NCI-H2171 treated with DMSO at 0.1 percent for 48 hours (cell line): Measurements from ENCODE around the gene PPARG.
"Not testable (repeated sequence)": the region's sequence is repeated elsewhere in the genome, so short reads cannot be mapped to it uniquely, and the experiment has no call there.

Experiments
- DNase-seq: peaks from one replicate; lab custom pipeline; 2025; lab: John Stamatoyannopoulos, UW

PPARG gene

DNA sequence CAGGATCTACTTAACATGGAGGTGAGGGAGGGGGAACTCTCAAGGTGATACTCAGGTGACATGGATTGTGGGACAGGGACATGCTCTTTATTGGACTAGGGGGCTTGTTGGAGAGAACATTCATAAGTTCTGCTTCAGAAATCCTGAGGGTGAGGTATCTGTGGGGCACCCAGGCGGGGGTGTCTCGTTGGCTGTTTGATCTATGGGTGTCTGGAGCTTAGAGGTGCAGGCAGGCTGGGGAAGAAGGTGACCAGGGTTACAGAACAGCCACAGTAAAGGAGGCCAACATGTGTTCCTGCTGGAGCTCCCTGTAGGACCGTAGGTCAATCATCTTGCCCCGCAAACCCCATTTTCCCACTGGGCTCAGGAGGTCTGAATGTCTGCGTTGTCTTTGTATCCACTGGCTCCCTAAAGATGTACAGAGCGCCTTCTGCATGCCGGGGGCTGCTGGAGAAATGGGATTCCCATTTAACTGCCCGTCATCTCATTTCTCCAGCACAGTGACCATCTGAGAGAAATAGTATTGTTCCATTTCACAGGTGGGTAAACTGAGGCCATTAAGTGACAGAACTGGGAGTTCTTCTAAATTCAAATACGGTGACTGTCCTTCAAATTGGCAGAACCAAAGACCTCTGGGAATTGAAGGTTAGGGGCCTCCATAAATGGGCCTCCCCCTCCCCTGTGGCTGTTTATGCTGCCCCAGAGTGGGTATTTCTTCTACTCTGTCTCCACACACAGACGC lies 155.1 kb downstream of the PPARG start:
- no peak for DNase-seq

DNA sequence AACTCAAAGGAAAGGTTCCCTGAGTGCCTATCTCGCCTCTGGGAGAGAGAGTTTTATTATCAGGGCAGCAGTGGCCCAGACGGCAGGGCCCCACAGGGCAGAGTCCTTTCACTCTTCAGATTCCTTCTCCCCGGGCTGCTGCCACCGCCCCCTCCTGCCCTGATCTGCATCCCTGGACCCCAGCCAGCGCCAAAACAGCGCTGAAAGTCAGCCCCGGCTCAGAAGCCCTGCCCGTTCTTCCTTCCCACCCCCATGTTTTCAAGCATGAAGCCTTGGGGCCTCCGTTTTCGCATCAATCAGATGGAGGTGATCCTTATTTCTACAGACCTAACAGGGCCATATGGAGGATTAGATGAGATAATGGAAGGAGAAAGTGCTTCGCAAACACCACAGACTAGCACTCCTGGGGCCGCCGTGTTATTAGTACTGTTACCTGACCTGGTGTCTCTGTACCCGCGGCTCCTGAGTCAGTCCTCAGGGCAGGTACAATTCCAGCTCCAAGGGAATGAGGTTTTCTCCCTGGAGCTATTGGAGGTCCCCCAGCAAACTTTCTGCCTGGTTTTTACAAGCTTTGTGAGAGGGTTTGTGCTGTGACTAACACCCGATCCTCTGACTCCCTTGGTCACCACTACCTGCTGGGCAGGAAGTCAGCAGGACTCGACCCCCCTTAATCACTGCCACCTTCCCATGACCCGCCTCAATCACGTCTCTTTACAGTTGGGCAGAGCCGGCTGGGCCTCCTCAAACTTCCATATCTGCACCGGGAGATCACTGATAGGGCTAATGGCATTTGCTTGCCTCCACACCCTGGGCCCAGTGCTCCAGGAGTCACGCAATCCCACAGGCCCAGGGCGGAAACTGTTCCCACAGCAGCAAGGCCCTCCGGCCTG lies 156.0 kb downstream of the PPARG start:
- DNase-seq, result no peak

DNA sequence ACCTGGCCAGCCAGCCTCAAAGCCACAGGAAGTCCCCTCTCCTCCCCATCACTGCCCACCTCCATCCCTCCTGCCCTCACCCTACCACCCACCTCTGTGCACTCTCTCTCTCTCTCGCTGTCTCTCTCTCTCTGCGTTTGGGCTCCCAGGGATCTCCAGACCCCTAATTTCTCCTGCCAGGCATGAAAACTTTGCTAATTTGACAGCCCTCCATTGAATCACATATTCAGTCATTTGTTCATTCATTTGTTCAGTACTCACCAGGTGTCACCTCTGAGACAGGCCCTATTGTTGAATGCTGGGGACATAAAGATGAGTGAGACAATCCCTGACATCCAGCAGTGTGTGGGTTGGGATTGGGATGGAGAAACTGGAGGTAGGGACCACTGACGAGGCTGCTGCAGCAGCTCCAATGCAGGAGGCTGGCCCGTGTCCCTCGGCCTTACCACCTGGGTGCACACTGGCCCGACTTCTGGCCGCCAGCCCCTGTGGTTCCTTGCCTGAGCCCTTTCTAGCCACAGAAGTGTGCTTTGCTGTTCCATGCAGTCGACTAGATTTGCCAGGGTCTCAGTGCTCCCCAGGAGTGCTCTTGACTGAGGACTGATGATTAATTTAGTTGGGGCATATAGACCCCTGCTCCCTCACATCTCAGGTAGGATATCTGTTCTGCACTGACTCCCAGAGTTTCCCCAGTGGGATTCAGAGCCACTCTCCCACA lies 156.8 kb downstream of the PPARG start:
- DNase-seq, result no peak

DNA sequence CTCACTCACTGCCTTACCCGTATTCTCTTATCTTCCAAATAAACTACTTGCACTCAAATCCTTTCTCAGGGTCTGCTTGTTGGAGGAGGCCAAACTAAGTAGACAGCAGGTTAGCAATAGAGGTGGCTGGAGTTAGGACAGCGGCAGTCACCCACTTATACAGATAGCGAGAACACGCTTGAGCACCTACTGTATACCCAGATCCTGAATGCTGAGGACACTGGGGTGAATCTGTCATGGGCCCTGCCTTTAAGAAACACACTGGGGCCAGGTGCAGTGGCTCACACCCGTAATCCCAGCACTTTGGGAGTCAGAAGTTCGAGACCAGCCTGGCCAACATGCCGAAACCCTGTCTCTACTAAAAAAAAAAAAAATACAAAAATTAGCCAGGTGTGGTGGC lies 157.4 kb downstream of the PPARG start:
- no peak for DNase-seq

DNA sequence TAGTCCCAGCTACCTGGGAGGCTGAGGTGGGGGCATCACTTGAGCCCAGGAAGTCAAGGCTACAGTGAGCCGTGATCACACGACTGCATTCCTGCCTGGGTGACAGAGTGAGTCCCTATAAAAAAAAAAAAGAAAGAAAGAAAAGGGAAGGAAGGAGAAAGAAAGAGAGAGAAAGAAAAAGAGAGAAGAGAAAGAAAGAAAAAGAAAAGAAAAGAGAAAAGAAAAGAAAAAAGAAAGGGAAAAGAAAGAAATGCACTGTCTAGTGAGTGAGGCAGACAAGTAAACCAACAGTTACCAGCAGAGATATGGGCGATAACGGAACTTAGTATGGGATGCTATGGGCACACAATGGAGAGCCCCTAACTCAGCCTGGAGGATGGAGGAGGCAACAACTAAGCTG lies 158.2 kb downstream of the PPARG start:
- DNase-seq, result no peak

DNA sequence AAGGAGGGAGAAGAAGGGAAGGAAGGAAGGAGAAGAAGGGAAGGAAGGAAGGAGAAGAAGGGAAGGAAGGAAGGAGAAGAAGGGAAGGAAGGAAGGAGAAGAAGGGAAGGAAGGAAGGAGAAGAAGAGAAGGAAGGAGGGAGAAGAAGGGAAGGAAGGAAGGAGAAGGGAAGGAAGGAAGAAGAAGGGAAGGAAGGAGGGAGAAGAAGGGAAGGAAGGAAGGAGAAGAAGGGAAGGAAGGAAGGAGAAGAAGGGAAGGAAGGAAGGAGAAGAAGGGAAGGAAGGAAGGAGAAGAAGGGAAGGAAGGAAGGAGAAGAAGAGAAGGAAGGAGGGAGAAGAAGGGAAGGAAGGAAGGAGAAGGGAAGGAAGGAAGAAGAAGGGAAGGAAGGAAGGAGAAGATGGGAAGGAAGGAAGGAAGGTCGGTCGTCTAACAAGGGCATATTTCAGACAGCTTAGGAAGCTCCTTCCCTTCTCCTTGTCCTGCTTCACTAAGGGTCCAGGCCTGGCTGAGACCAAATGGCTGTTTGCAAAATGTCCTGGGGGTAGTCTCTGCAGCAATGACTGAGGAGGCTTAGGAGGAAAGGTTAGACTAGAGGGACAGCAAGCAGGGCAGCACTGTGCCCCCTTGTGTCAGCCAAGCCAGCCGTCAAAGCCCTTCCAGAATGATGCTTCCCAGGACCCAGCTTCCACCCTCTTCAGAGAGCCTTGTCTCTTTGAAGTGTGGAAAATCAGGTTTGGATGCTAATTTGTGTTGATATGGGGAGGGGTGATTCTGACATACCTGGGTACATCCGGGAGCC lies 159.7 kb downstream of the PPARG start:
- not testable (repeated sequence) for DNase-seq

DNA sequence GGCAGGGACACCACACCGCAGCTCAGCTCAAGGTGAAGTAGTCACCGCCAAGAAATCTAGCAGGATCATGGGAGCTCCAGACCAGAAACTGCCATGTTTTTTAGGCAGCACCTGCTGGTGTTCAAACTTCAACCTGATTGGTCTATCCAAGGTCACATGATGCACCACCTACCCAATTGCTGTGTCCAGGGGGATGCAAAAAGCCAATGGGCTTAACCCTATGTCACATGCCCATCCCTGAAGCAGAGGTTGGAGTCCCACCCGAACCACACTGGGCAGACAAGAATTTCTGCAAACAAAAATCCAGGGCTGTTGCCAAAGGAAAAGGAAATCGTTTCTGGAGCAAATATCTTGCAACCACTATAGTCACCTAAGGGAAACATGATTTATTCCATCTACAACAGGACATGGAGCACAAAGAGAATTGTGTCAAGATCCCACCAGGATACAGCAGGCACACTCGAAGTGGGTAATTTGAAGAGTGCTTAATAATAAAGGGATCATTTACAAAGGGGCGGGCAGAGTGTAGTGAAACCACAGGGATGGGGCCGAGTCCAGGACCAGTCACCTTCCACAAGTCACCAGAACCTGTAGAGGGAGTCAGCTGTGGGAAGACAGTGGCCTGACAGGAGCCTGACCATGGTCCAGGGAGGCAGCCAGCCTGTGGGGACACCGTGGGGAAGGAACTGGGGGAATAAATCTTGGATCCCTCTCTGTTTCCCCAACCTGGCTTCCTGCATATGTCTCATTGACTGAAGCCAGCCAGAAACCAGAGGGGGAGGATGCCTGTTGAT lies 161.2 kb downstream of the PPARG start:
- DNase-seq, result no peak

DNA sequence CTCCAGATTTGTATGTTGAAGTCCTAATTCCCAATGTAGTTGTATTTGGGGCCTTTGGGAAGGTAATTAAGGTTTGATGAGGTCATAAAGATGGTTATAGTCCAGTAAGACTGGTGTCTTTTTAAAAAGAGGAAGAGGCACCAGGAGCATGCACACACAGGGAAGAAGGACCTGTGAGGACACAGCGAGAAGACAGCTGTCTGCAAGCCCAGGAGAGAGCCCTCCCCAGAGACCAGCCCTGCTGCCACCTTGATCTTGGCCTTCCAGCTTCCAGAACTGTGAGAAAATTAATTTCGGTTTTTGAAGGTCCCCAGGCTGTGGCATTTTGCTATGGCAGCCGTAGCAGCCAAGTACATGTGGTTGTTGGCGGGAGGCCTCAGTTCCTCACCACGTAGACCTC lies 162.6 kb downstream of the PPARG start:
- no peak for DNase-seq

DNA sequence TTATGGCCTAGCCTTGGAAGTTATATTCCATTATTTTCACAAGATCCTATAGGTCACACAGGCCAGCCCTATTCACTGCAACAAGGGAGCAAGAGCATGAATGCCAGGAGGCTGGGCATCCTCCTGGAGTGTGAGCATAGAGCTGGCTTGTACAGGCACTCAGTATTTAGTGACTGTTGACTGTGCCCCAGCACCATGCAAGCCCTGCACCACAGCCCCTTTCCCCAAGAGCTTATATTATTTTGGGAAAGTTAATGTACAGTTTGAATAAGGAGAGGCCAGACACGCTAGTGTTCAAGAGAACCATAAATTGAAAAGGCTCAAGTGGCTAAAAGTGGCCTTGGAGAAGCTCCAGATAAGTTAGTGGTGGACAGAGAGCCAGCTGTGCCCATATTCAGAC lies 163.1 kb downstream of the PPARG start:
- no peak for DNase-seq

DNA sequence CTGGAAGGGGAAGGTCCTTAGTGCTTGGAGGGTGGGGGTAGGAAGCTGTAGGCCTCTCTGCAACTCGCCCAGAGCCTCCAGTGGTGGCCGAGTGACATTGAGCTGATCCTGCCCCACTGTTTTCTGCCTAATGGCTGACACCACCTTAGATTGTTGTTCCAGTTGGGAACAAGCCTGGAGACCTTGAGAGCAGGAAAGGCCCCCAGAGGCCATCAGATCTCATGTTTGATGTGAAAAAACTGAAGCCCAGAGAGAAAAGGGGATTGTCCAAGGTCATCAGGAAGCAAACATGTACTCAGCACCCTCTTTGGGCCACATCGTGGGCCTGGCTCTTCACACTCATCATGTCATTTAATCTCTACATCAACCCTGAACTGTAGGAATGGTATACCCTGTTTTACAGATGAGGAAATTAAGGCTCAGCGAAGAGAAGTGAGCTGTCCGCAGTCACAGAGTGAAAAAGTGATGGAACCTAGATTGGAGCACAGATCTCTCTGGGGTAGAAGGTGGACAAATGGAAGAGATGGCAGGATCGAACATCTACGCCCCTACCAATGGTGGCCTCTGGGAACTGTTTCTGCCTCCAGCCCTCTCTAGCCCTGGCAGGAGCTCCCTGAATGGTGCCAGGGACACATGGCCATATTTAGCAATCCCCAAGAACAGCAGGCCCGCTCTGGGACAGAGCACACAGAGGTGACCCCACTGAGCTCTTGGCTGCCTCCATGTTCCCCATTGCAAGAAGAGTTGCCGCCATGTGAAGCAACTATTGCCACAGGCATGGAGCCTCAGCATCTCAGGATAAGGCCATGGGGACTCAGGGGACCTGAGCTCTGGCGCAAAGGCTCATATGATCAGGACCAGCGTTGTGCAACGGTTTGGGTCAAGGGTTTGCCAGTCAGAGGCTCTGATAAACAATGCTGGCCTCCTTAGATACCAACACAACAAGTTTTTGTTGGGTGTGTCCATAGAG lies 163.8 kb downstream of the PPARG start:
- DNase-seq, result no peak

DNA sequence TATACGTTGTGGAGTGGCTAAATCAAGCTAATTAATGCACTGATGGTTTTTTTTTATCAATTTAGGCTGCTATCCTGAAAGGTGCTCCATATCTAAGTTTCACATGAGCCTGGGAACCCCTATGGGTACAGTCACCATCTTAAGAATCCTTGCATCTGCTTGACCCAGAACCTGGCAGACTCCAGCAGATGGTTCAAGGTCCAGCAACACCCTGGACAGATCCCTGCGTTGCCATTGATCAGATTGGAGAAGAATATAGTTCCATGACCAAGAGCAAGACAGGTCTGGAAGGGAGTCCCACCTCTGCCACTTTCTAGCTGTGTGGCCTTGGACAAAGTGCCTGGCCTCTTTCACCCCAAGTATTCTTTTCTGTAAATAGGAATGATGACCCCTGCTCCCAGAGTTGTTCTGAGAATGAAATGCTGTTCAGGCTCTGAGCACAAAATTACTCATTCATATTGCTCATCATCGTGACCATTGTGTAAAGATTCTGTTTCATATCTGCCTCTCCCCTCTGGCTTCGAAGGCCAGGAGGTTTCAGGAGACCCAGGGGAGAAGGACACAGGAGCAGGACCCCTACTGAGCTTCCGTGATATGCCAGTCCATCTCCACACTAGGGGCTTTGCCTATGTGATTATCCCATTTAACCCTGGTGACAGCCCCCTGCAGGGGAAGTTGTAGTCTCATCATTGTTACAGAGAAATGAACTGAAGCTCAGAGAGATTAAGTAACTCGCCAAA lies 165.4 kb downstream of the PPARG start:
- no peak for DNase-seq

DNA sequence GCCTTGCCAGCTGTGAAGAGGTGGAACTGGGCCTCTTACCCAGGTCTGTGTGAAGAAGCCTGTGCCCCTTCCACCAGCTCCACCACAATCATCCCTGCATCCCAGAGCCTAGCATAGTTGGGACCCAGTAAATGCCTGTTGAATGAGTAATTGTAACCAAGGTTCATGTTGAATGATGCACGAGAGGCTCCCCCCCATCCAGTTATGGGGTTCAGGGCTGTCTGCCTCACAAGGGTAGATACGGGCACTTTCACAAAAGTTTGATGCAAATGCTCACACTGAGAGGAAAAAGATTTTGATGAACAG lies 165.9 kb downstream of the PPARG start:
- no peak for DNase-seq

DNA sequence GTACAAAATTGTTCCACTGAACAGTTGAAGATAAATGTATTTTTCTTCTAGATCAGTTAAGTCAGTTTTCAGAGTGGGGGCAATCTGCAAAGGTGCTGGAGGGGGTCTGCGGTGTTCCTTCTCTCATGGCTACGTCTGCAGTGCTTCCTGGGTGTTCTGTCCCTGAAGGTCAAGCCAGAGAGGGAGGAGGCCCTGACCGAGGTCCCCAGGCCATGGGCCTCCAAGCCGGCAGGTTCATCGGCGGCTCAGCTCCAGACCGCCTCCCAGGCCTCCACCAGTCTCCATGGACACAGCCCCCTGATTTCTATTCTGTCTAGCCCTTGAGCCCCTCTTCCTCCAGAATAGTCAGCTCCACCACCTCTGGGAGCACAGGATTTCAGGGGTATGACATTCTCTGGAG lies 166.9 kb downstream of the PPARG start:
- DNase-seq, result no peak

DNA sequence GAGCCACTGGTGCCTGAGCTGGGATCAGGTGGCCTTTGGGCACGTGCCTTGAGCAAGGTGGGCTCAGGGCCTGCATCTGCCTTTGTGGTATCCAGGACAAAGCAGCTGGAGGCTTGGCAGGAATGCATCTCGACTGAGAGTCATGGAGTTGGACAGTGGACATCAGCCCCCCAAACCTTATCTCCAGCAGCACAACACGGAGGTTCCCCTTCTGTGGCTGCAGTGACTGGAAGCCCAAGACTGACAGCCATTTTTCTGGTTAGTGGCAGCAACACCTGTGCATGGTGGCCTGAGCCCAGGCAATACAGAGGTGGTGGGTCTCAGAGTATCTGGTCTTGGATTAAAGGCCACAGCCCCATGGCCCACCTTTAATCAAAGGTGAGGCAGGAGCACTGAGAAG lies 167.6 kb downstream of the PPARG start:
- no peak for DNase-seq

DNA sequence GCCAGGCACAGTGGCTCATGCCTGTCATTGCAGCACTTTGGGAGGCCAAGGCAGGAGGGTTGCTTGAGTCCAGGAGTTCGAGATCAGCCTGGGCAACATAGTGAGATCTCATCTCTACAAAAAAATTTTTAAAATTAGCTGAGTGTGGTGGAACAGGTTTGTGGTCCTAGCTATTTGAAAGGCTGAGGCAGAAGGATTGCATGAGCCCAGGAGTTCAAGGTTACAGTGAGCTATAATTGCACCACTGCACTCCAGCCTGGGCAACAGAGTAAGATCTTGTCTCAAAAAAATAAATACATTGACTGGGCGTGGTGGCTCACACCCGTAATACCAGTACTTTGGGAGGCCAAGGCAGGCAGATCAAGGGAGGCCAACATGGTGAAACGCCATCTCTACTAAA lies 168.5 kb downstream of the PPARG start:
- not testable (repeated sequence) for DNase-seq

DNA sequence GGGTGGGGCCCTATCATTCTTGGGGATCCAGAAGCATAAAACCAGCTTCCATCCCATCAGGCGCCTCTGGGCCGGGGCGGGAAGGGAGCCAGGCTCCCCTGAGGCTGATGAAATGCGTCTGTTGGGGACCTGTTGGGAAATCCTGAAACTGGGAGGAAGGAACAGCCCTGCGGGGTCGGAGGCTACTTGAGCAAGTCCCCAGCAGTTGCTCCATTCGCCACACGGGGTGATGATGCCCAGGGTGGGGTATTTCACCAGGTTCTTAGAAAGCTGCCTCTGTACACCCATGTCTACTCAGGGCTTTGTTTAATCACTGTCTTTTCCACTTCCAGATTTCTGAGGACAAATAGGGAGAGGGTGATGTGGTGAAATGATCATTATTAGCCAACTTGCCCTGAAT lies 170.0 kb downstream of the PPARG start:
- no peak for DNase-seq

DNA sequence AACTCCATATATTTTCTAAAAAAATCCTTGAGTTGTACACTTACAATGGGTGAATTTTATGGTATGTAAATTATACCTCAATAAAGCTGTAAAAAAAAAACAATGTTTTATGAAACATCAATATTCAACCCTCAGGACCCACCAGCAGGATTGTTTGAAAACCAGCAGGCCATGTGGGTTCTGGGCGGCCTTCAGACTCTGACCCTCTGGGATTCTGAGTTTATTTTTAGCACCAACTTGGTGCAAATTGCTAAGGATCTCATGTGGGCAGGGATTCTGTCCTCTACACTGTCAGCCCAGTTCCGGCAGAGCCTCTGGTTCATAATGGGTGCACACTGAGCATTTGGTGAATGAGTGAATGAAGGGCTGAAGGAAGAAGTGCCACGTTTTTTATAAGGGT lies 171.3 kb downstream of the PPARG start:
- DNase-seq, result no peak

DNA sequence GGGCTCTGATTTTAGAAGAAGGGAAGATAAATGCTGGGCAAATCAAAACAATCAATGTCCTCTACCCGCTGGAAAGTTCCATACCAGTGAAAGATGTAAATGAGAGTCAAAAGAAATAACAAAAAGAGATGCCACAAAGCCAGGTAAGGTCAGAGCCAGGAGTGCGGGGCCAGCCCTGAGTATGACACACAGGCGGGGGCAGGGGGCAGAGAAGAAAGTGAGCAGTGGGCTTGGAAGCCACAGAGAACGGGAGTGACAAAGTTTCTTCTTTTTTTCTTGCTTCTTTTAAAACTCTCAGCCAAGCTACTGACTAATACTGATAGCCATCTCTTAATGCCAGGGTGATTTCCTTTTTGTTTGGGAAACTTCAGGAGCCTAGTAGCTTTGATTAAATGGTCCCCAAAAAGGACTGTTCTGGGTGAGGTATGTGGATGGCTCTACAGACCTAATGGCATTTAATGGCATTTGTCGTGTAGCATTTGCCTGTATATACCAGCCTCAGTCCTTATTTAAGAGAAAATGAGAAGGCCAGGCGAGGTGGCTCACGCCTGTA lies 172.3 kb downstream of the PPARG start:
- DNase-seq, result no peak
